Stomach (tissue), 19 donors: Measurements from ENCODE around the gene TAF12. TPM values are rescaled to one million over a fixed set of nuclear protein-coding genes. Genes with fewer than 3 reads are reported as not detected.
"Not testable (repeated sequence)": the region's sequence is repeated elsewhere in the genome, so short reads cannot be mapped to it uniquely, and the experiment has no call there.

Experiments
- DNase-seq, 2 donors: peaks; one replicate each; pipeline versions ENCODE4 v3.0.0 to v3.0.0-alpha.2; 2013 to 2019
- H3K27ac ChIP-seq, 5 donors: fragments of 200-600 bp in 4 of 5; sonication (generic) in 4 of 5; one replicate each; pipeline ENCODE4 v1.5.1; 2013 to 2019; ENCODE audit warnings: mild to moderate bottlenecking in 1 of 5, moderate library complexity in 1 of 5
- H3K27me3 ChIP-seq, 3 donors: fragments of 200-600 bp; sonication (generic); one replicate each; pipeline ENCODE4 v1.5.1; 2017 to 2019; ENCODE audit warnings: mixed run types in 1 of 3
- H3K36me3 ChIP-seq, 4 donors: fragments of 200-600 bp; sonication (generic); 1 replicate in 3 of 4; 2 replicates in 1 of 4; pipeline ENCODE4 v1.5.1; 2016 to 2019
- H3K4me1 ChIP-seq, 4 donors: fragments of 200-600 bp; sonication (generic); one replicate each; pipeline ENCODE4 v1.5.1; 2016 to 2019
- H3K4me3 ChIP-seq, 4 donors: fragments of 200-600 bp; sonication (generic) in 3 of 4; one replicate each; pipeline ENCODE4 v1.5.1; 2016 to 2019; ENCODE audit warnings: mild to moderate bottlenecking in 1 of 4
- H3K9me3 ChIP-seq, 4 donors: fragments of 200-600 bp; sonication (generic); one replicate each; pipeline ENCODE4 v1.5.1; 2016 to 2019
- EP300 ChIP-seq: sonication (generic); formaldehyde crosslinking; IDR thresholded peaks from one replicate; pipeline ENCODE4 v1.6.1; 2017; ENCODE audit warnings: antibody characterized with exemption
- POLR2A ChIP-seq, 4 donors: fragments of 450-650 bp; IDR thresholded peaks; one replicate each; pipeline ENCODE4 v1.6.1; 2016; ENCODE audit warnings: antibody characterized with exemption in 4 of 4, control low read depth in 2 of 4, mild to moderate bottlenecking in 1 of 4, moderate library complexity in 1 of 4
- POLR2AphosphoS5 ChIP-seq, 3 donors: sonication (generic); formaldehyde crosslinking; IDR thresholded peaks; one replicate each; pipeline ENCODE4 v1.6.1; 2016; ENCODE audit warnings: antibody characterized with exemption in 3 of 3
- WGBS, 5 donors: extraction: QIAGEN DNeasy Blood & Tissue Kit in 3 of 5; methylation state at CpG; one replicate each; pipeline versions ENCODE4 v1.1.5 to v1.1.7; 2013 to 2018; 5-methylcytosine and 5-hydroxymethylcytosine counted together
- intact Hi-C: fragments of 100-400 bp; cut with DNase I; formaldehyde crosslinking; loops from one replicate; pipeline ENCODE4 v1.15.1; 2023; ENCODE audit warnings: low total_unique reads
- long read RNA-seq, 10 donors: transcript quantifications; one replicate each; lab custom pipeline, GENCODE V29; 2026
- polyA plus RNA-seq, 3 donors: library from polyadenylated mRNA; stranded (reverse); fragments of 200-250 nt; gene quantifications; one replicate each; pipeline ENCODE4 v1.2.3, GENCODE V29; 2013
- total RNA-seq, 5 donors: library from RNA; depleted of rRNA; stranded (reverse); fragments of >200 nt; gene quantifications; one replicate each; pipeline versions ENCODE4 v1.1.0 to v1.2.3, GENCODE V29; 2014 to 2016
- TF ChIP-seq, protein P1 (sequence below), 7 experiments: fragments of 450-650 bp in 4 of 7; fragments of 200-600 bp in 3 of 7; sonication (generic) in 3 of 7; IDR thresholded peaks; one replicate each; pipeline ENCODE4 v1.5.1; 2016 to 2019; ENCODE audit warnings: antibody characterized with exemption in 7 of 7, control low read depth in 2 of 7, mild to moderate bottlenecking in 1 of 7
- donor health status: healthy with polysubstance abuse.
- donor health status: Bipolar disorder and iron deficiency.
- donor health status: healthy.

Gene TAF12, protein sequence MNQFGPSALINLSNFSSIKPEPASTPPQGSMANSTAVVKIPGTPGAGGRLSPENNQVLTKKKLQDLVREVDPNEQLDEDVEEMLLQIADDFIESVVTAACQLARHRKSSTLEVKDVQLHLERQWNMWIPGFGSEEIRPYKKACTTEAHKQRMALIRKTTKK
- total RNA-seq: 10 to 100 TPM in 3 of 5 donors, 1 to 10 TPM in 2; 1.8 to 31.2 (median 13.6) TPM
- polyA plus RNA-seq: 10 to 100 TPM; 18.4 to 26.2 (median 25.8) TPM
- long read RNA-seq, donor 1, transcript TAF12-202 (6 exons, 1,334 nt): major isoform, 7 of 7 reads
- long read RNA-seq, donor 1, partial matches to known transcripts: 0 of 7 reads
- long read RNA-seq, donor 1, other reads (novel, unspliced or antisense): 0 of 7 reads
- long read RNA-seq, donor 2, transcript TAF12-202 (6 exons, 1,334 nt): major isoform, 9 of 9 reads
- long read RNA-seq, donor 2, partial matches to known transcripts: 0 of 9 reads
- long read RNA-seq, donor 2, other reads (novel, unspliced or antisense): 0 of 9 reads
- long read RNA-seq, donor 3, transcript TAF12-202 (6 exons, 1,334 nt): major isoform, 6 of 12 reads
- long read RNA-seq, donor 3, partial matches to known transcripts: 5 of 12 reads
- long read RNA-seq, donor 3, other reads (novel, unspliced or antisense): 0 of 12 reads
- long read RNA-seq, donor 4, partial matches to known transcripts: 0 of 3 reads
- long read RNA-seq, donor 4, other reads (novel, unspliced or antisense): 0 of 3 reads
- long read RNA-seq, donor 5, transcript TAF12-202 (6 exons, 1,334 nt): major isoform, 11 of 11 reads
- long read RNA-seq, donor 5, partial matches to known transcripts: 0 of 11 reads
- long read RNA-seq, donor 5, other reads (novel, unspliced or antisense): 0 of 11 reads
- long read RNA-seq, donor 6: 0 reads
- long read RNA-seq, donor 7, transcript TAF12-202 (6 exons, 1,334 nt): major isoform, 8 of 8 reads
- long read RNA-seq, donor 7, partial matches to known transcripts: 0 of 8 reads
- long read RNA-seq, donor 7, other reads (novel, unspliced or antisense): 0 of 8 reads
- long read RNA-seq, donor 8, transcript TAF12-202 (6 exons, 1,334 nt): major isoform, 12 of 12 reads
- long read RNA-seq, donor 8, partial matches to known transcripts: 0 of 12 reads
- long read RNA-seq, donor 8, other reads (novel, unspliced or antisense): 0 of 12 reads
- long read RNA-seq, donor 9, transcript TAF12-202 (6 exons, 1,334 nt): major isoform, 11 of 11 reads
- long read RNA-seq, donor 9, partial matches to known transcripts: 0 of 11 reads
- long read RNA-seq, donor 9, other reads (novel, unspliced or antisense): 0 of 11 reads
- long read RNA-seq, donor 10, transcript TAF12-202 (6 exons, 1,334 nt): major isoform, 5 of 5 reads
- long read RNA-seq, donor 10, partial matches to known transcripts: 0 of 5 reads
- long read RNA-seq, donor 10, other reads (novel, unspliced or antisense): 0 of 5 reads

DNA sequence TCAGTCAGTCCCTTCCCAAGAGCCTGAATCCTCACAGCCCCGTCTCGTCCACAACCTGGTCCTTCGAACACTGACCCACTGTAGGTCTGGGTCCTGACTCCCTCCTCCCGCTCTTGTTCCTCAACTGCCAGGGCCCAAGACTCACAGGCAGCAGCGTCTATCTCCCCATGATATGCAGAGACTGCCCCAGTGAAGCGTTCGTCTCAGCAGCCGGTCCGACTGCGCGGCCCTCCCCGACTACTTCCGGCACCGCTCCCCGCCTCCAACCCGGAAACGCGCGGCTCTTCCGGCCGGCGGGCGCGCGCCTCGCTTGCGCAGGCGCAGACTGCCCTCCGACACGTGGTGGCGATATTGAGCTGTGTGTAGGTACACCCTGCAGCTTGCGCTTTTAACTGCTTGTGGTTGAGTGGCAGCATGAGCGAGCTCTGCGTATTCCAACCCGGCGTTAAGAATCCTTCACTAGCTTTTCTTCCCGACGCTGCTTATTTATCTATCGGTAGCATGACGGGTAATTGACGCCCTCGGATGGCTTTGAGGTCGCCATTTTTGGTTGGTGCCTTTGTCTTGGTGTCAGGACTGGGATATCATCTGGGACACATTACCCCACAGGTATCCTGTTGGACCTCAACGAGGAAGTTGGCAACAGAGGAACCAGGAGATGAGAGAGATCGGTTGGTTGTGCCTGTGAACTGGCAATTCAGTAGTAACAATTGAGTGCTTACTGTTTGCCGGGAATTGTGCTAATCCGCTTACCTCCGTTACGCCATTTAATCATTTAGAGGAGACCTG, at the start of gene TAF12:
Gene TAF12 (minus strand): TSS at position 221 of the 789 bp plus-strand sequence. CDS start 20,986 bp downstream, outside the sequence.
- peak; percentile 96 to 99 (median 97) for TF ChIP-seq POLR2AphosphoS5 (IDR thresholded peaks at IDR 0.05)
- peak in 2 of 4 donors; percentile 87 to 95 for TF ChIP-seq POLR2A (IDR thresholded peaks at IDR 0.05)
- peak; percentile 41 for TF ChIP-seq EP300
- TF ChIP-seq, protein P1, sequence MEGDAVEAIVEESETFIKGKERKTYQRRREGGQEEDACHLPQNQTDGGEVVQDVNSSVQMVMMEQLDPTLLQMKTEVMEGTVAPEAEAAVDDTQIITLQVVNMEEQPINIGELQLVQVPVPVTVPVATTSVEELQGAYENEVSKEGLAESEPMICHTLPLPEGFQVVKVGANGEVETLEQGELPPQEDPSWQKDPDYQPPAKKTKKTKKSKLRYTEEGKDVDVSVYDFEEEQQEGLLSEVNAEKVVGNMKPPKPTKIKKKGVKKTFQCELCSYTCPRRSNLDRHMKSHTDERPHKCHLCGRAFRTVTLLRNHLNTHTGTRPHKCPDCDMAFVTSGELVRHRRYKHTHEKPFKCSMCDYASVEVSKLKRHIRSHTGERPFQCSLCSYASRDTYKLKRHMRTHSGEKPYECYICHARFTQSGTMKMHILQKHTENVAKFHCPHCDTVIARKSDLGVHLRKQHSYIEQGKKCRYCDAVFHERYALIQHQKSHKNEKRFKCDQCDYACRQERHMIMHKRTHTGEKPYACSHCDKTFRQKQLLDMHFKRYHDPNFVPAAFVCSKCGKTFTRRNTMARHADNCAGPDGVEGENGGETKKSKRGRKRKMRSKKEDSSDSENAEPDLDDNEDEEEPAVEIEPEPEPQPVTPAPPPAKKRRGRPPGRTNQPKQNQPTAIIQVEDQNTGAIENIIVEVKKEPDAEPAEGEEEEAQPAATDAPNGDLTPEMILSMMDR (IDR thresholded peaks at IDR 0.05): peak in 4 of 7 experiments; percentile 14 to 40 (median 23)
- Histone ChIP-seq H3K4me3 (peak within 1 kb of the TSS; percentile 64 to 80 (median 74)), H3K36me3 (no peaks in the 10 kb centered on the region), H3K9me3 (no peaks in the 10 kb centered on the region), H3K4me1 (peaks cover 19 to 56% (median 46%) of the 10 kb centered on the region in 4 donors), H3K27me3 (no peaks in the 10 kb centered on the region), H3K27ac (peak within 1 kb of the TSS; percentile 88 to 95 (median 93))
- peak; percentile 94 to 98 for DNase-seq
- WGBS, 5 donors: 0 to 3% (median 0%) methylated on average over 19 to 49 of the region's 49 CpGs
- intact Hi-C loops: no loop called here

DNA sequence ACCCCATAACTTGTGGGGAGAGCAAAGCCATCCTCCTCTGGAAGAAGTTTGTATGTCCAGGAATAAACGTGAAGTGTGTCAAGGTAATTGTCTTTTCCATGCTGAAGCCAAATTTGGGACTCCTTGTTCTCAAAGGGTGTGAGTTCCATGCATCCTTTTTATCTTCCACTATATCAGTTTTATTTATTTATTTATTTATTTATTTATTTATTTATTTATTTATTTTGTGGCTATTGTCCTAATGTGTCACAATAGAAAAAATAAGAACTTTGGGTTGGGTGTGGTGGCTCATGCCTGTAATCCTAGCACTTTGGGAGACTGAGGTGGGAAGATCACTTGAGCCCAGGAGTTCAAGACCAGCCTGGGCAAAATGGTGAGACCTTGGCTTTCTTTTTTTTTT, 48.8 kb upstream of the TAF12 start:
- H3K27ac ChIP-seq, H3K4me3 ChIP-seq, DNase-seq, H3K9me3 ChIP-seq, H3K27me3 ChIP-seq, intact Hi-C loops, H3K4me1 ChIP-seq: not testable (repeated sequence)
- peaks cover 13 to 86% (median 71%) of the 10 kb centered on the region in 4 donors for H3K36me3 ChIP-seq
- WGBS, 5 donors: 83 to 97% (median 94%) methylated on average over 1 of the region's 1 CpG

DNA sequence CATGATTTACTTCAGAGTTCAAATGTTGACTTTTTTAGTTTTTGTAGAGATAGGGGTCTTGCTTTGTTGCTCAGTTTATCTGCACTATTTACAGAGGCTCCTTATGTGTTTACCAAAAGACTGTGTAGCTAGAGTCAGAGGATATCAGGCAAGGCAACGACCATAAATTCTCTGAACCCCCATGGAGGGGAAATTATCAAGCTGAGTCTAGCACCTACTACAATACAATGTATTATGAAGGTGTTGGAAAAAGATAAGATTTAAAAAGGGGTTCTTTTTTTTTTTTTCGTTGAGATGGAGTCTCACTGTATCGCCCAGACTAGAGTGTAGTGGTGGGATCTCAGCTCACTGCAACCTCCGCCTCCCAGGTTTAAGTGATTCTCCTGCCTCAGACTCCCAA, 42.1 kb upstream of the TAF12 start:
- no peaks in the 10 kb centered on the region for H3K9me3 ChIP-seq
- no peak overlapping the region for H3K4me3 ChIP-seq
- TF ChIP-seq EP300 (no peak), POLR2A (IDR thresholded peaks at IDR 0.05) (no peak), POLR2AphosphoS5 (IDR thresholded peaks at IDR 0.05) (no peak)
- TF ChIP-seq, protein P1 (IDR thresholded peaks at IDR 0.05): no peak
- DNase-seq: no peak
- H3K4me1 ChIP-seq: peaks cover 0 to 7% (median 2%) of the 10 kb centered on the region in 4 donors
- H3K27ac ChIP-seq: no peak overlapping the region
- no peaks in the 10 kb centered on the region for H3K27me3 ChIP-seq
- peaks cover 15 to 73% (median 63%) of the 10 kb centered on the region in 4 donors for H3K36me3 ChIP-seq
- 60 to 71% (median 66%) methylated on average over 4 of the region's 4 CpGs for WGBS, 5 donors
- intact Hi-C loops: no loop called here

DNA sequence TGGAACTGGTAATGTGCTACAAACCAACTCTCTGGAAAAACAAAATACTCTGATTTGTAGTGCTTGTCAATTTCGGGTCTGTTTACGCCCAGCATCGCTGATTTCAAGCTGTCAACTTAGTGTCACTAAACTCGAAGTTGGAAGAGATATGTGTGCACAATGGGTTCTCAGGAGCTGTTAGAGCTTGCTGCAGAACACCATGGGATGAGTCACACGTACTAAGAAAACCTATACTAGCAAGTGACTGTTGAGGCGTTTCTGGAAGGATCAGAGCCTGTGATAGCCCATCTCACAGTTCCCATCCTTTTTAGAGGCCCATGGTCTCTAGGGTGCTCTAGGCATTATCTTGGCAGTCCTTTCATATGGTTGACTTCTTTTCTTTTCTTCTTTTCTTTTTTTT, 40.0 kb upstream of the TAF12 start:
- 88 to 94% (median 90%) methylated on average over 6 of the region's 6 CpGs for WGBS, 5 donors
- Histone ChIP-seq H3K4me3 (no peak overlapping the region), H3K9me3 (no peaks in the 10 kb centered on the region), H3K27me3 (no peaks in the 10 kb centered on the region), H3K4me1 (peaks cover 0 to 9% (median 2%) of the 10 kb centered on the region in 4 donors), H3K27ac (no peak overlapping the region), H3K36me3 (peaks cover 9 to 72% (median 52%) of the 10 kb centered on the region in 4 donors)
- DNase-seq: no peak
- intact Hi-C loops: no loop called here
- TF ChIP-seq POLR2AphosphoS5 (IDR thresholded peaks at IDR 0.05): no peak
- TF ChIP-seq EP300: no peak
- TF ChIP-seq, protein P1 (IDR thresholded peaks at IDR 0.05): no peak
- no peak for TF ChIP-seq POLR2A (IDR thresholded peaks at IDR 0.05)
